GOT3 (cell line): Measurements from ENCODE around the gene SMOC2.

Experiments used
- DNase-seq: peaks from one replicate; lab custom pipeline; 2025; ENCODE audit warnings: mixed read lengths; lab: John Stamatoyannopoulos, UW

The SMOC2 gene

DNA sequence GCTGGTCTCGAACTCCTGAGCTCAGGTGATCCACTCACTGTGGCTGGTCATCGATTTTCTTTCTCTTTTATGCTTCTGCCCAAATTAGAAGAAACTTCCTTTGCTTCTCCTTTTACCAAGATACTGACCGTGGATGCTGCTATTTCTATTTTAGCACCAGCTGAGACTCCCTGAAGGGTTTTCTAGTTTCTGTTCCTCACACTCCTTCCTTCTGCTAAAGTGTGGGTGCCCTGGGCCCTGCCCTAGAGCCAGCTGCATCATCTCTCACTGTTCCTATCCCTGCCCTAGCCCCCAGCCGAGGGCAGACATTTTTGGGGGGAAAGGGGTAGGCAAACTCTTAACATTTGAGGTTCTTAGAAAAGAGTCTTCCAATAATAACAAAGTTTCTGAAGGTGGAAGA, 6.3 kb downstream of the SMOC2 start:
- DNase-seq = no peak

DNA sequence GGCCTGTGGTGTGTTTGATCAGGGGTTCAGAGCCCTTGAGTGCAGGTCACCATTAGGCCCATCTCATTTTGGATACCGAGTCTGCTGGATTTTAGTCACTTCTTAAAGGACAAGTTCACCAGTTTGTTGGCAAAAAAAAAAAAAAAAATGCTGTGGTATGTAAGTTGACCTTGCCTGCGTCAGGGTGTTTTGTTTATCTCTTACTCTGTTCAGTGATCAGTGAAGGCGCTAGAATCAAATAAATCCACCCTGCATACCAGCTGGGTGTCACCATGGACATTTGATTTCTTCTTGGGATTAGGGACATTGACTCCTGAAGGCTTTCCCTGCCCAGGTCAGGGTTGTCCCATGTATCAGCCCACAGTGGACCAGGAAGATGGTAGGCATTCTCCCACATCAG, 6.7 kb downstream of the SMOC2 start:
- no peak for DNase-seq

DNA sequence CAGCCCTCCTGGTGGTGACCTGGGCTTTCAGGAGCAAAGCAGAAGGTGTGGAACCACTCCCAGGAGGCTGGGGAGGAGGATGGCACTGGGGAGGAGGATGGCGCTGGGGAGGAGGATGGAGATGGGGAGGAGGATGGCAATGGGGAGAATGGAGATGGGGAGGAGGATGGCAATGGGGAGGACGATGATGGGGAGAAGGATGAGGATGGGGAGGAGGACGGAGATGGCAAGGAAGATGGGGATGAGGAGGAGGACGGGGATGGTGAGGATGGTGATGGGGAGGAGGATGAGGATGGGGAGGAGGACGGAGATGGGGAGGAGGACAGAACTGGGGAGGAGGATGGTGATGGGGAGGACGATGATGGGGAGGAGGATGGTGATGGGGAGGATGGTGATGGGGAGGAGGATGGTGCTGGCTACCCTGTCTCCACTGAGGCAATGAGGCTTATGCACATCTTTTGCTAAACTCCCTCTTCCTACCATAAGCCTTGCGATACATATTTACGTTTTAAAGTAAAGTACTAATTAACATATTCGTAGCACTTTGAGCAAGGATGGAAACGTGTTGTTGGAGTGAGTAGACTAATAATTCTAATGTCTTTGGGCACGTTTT, 7.4 kb downstream of the SMOC2 start:
- DNase-seq = no peak

DNA sequence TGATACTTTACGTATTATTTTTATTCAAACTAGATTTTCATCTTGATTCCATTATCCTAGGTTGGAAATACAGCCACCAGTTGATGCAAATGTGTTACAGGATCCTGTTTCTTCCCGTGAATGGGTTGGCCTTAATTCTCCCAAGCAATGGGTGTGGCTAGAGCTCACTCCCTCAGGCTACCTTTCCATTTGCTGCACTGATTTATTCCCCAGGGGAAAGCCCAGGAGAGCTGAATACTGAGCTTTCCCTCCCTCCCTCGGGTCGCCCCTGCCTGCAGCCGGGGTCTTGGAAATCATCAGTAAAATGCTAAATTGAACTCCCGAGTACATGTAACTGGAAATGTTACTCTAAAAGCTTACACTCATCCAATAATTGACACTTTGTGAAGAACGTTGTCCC, 9.9 kb downstream of the SMOC2 start:
- DNase-seq = no peak

DNA sequence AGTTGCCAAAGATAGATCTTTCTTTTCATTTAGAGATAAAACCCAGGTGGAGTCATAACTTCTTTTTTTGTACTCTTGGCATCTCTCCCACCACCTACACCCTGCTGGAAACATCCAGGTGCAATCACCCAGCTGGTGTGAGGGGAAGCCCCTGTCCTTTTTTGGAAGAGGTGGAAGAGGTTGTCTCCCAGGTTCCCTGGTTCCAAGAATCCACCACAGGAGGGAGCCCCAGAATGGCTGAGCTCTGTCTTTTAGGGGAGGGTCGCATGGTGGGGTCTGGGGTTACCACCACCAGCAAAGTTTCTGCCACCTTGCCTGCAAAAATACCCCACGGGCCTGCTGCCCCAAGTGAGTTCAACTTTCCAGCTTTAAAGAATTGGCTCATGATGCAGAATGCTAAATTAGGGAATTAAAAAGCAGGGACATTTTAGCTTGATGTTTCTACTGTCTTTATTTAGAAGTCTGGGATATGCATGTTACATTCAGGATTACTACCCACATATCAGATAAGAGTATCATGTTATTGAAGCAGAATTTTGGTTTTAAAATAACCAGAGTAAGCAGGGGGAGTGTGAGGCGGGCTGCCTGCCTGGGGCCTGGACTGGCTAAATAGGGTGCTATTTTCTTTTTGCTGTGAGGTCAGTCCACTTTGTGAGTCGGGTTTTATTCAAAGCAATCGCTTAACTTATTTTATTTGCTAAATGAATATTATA, 11.0 kb downstream of the SMOC2 start:
- DNase-seq = no peak

DNA sequence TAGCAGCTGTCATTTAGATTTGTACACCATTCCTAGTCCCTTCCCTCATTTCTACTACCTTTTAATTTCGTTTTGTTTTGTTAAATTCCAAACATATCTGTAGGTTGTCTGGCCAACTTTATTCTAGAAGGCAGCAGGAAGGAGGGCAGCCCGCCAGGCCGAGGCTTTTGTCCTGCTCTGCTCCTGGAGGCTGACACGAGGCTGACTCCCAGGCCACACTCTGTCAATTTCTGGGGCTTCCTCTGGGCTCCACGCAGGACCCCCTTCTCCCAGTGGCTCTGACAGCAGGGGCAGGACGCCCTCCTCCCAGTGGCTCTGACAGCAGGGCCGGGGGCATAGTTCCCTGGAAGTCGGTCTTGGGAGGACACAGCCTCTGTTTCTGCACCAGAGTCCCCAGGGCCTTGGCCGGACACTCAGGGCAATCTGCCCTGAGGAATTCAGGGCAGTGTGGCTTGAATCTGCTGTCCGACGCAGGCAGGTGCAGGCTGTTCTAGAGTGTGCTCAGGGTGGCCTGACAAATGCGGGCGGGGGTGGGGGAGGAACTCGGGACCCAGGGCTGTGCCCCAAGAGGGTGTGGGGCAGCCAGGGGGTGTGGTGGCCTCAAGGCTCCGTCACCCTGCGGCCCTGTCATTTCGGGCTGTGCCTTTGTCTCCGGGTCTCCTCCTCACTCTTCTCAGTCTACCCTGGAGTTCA, 11.8 kb downstream of the SMOC2 start:
- DNase-seq = no peak

DNA sequence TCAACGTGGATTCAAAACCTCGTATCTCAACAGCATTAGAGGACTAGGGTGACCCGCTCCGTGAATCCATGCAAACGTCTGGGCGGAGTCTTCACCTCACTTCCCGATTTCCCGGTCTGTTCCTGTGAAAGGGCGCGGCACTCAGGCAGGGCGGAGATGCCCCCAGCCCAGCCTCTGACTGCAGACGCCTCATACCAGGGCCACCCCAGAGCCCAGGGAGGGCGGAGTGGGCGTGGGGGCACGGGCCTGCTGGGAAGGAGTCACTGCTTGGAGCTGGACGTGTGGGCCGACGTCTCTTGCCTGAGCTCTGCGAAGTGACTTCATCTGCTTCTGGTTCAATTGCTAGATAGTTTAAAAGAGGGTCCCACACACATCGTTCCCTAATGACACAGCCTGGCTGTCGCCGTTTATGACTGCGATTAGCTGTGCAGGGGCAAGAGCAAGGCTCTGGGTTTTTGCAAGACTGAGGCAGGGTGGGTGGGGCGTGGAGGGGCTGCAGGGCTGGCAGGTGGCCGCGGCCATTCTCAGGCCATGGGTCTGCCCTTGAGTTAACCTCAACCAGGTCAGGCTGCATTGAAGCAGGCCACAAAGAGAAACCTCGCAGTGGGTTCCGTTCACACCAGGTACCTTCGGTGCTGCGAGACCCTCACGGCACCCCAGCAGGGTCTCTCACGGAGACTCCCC, 15.0 kb downstream of the SMOC2 start:
- no peak for DNase-seq

DNA sequence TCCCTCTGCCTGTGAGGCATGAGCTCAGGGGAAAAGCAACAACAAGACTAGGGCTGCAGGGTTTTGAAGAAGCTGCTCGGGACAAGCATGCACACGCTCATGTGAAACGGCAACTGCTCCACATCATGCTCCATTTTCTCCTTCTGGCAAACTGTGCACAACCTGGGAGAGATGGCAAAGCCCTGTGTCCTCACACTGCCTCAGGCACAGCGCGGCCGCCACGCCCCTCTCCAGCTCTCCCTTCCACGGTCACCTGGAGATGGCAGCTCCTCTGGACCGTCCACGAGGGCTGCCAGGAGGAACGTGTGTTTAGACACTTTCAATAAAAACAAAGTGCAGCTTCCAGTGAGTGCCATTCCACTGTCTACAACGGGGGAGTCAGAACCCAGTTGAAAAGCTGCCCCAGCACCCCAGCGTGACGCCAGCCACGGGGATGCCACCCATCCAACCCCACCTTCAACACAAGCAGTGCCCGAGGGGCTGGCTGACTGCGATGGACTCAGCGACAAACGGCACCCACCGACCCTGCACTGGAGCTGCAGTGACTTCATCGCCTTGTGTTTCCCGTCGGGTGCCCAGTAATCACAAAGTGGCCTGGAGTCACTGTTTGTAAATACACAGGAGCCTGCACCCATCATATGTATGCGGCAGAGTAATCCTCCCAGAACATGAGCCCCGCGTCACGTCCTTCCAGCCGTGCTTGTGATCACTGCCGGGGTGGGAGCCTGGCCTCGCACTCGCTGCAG, 16.1 kb downstream of the SMOC2 start:
- no peak for DNase-seq

DNA sequence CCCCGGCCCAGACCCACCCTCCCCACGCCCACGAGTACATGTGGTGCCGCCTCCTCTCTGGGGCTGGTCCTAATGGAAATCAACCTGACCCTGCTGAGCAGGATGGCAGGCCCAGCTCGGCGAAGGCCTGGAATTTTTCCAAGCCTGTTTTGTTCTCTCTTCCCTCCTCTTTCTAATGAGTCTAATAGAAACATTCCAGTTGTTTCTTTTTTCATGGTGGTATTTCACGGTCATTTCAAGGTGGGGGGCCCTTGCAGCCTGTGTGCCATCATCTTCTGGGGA, 16.6 kb downstream of the SMOC2 start:
- DNase-seq = no peak

DNA sequence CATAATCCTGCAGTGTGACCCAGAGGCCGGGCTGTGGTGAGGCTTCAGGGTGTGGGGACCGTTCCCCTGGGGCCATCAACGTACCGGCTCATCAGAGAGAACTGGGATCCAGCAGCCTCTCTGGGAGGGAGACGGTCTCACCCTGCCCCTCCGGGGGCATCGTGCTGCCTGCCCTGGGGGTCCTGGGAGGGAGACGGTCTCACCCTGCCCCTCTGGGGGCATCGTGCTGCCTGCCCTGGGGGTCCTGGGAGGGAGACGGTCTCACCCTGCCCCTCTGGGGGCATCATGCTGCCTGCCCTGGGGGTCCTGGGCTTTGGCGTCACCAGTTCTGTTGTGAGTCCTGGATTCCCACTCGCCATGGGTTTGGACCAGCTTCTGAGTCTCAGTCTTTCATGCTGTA, 17.1 kb downstream of the SMOC2 start:
- DNase-seq = no peak

DNA sequence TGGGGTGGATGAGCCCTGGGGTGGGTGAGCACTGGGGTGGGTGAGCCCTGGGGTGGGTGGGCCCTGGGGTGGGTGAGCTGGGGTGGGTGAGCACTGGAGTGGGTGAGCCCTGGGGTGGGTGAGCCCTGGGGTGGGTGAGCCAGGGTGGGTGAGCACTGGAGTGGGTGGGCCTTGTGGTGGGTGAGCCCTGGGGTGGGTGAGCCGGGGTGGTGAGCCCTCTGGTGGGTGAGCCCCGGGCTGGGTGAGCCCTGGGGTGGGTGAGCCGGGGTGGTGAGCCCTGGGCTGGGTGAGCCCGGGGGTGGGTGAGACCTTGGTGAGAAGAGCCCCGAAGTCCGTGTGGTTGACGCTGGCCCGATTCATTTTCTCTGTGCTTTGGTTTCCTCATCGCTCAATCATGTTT, 18.6 kb downstream of the SMOC2 start:
- DNase-seq = no peak

DNA sequence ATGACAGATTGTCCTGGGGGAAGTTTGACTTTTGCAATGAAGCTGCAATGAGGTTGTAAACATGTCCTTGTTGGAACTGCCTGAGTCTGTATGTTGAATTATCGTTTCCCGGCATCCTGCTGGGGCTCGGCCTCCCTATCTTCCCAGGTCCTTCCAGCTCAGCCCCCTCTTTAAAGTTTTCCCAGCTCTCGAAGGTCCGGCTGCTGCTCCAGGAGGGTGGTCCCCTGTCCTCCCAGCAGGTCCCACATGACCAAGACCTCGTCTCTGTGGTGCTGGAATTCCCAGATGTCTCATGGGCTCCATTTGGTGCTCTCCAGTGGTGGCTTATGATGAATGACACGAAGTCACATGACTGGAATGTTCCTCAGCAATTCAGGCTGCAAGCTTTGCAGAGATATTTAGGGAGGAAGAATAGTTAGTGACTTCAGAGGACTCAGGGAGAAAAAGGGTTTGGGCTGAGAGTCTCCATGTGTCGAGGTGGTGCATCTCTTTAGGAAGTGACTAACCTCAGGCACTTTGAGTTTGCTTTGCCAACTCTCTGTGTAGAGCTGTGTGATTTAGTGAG, 21.4 kb downstream of the SMOC2 start:
- no peak for DNase-seq

DNA sequence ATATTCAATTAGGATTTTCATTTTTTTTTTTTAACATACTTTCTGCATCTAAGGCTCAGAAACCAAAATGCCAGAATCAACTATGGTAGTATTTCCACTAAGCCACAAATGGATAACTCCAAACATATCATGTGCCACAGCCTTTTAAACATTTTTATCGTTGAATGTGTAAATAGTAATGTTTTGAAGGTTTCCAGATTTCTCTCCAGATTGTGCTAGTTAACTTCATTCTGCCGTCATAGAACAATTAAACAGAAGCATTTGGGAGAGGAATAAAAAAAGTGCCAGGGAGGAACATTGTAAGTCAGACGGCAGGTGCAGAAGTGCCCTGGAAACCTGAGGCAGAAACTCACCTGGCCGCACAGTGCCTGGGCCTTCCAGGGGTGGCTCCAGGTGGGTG, 23.6 kb downstream of the SMOC2 start:
- DNase-seq = no peak

DNA sequence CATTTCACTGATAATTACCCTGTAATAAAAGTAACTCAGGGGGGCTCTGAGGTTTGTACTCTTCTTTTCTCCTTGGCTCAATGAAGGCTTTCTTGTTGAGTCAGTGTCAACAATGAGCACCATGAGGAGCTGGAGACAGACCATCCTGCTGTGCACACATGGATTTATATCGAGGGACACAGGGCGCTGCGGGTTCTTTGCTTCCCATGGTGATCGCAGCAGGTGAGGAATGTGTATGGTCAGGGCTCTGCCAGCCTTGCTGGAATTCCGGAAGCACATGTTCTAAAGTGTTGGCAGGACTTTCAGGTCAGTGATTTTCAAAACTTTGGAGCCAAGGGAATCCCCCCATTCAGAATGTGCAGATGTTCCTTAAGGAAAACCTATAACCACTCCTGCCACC, 27.1 kb downstream of the SMOC2 start:
- DNase-seq = no peak

DNA sequence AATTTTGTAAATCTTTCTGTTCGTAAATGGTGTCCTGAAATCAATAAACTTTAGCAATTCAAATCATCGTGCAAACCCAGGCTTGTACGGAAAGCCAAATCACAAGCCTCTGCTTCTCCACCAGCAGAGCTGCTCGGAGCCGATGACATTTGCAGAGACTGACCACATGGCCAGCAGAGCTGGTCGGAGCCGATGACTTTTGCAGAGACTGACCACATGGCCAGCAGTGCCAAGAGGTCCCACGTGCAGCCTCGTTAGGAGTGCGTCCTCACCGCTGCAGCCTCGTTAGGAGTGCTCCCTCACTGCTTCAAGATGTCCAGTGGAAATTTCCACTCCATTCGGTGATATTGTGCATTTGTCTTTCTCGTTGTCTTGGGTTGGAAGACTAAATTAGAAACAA, 28.5 kb downstream of the SMOC2 start:
- DNase-seq = no peak

DNA sequence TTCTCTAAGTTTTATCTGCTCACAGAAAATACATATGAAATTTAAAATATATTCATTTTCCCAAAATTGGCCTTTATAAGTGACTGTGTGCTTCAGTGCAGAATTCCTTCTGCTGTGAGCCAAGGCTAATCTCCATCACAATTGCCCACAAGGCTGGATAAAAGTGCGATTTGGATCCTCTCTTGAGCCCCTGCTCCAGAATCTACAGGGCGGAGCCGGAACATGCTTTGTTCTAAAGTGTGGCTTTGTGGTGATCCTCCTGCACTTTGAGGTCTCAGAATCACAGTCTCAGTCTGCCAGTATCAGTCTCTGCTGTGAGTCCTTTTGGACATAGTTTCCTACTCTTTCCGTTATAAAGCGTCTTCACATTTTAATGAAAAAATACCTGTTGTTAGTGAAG, 28.9 kb downstream of the SMOC2 start:
- DNase-seq = no peak

DNA sequence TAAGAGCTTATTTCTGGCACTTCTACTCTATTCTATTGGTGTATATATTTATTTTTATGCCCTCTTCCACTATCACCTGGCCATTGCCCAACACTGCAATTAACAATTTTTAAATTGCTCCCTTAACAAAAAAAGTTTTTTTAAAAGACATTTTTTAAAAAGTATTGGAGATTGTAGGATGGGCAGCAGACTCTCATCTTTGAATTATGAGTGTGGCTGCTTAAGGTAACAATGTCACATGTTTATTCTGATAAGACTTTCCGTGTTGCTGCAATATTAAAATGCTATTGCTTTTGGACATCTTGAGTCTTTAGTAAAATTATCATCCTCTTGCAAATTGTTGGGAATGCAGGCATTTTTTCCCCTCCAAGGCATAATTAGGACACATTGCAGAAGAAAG, 31.4 kb downstream of the SMOC2 start:
- no peak for DNase-seq

DNA sequence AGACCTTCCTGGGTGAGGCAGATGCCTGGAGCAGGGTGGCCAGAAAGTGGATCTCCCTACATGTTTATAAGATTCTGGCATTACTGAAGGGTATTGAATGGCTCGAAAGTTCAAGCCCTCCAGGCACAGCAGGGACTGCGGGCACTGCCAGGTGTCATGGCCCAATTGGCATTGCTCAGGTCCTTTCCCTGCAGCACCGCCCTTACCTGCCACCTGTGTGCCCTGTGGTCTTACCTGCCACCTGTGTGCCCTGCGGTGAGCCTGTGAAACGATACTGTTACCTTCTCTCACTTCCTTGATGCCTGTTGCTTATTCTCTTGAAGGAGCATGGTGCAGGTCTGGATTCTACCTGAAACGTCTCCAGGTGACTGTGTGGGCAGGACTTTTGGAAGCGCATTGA, 32.2 kb downstream of the SMOC2 start:
- no peak for DNase-seq

DNA sequence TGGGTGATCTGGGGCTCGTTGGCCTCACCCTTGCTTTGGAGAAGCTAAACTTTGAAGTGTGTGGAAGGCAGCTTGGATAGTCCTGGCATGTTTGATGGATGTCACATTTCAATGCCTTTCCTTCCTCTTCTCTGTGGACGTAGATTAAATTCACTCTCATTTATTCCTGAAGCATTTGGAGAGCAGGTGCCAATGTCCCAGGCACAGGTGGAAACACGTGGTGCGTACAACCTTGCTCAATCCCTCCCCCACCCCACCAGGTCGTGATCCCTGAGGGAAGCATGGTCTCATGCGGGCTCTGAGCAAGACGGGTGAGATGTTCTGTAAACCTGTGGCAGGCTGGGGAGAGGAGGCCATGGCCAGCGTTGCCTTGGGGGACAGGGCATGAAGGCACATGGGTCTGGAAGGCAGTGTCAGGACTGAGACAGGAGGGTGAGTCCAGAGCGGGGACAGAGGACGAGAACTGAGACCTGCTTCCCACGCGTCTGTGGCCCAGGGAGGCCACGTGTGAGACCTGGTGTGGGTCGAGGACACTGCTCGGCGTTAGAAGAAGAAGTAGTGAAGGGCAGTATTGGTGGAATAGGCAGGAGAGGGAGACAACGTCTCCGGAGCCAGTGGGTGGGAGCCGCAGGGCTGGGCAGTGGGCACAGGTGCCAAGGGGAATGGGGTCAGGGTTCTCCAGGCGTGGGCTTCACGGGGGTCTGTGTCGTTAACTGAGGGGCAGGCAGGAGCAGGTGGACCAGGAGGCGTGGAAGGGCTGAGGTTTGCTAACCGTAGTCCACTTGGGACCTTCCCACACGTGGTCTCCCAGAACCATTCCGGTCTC, 34.4 kb downstream of the SMOC2 start:
- no peak for DNase-seq

DNA sequence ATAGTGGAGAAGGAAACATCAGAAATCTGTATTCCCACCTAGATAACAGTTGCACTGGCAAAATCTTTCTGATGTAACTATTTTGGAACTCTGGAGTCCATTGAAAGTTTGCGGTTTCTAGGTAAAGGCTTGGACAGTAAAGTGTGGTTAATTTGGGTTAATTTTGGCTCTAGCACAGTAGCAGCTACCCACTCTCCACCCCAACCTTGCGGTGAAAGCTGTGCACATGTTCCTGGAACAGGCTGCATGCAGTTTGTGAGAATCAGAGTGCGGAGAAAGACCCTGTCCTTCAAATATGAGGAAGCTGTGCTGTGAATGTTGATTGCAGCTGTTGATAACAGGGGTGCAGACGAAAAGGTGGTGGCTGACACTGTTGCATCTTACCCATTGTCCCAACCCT, 38.4 kb downstream of the SMOC2 start:
- DNase-seq = no peak

DNA sequence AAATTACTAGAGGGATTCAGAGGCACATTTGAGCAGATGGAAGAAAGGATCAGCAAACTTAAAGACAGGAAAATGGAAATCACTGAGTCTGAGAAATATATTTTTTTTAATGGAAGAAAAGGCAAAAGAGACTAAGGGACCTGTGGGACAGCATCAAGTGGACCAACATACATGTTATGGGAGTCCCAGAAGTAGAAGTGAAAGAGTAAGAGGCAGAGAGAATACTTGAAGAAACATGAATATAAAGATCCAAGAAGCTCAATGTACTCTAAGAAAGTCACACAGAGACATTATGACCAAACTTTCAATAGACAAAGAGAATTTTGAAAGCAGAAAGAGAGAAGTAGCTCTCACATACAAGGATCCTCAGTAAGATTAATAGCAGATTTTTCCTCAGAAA, 39.5 kb downstream of the SMOC2 start:
- DNase-seq = no peak
